GM23338 (cell line): ENCODE measurements around the gene WDR35. TPM values are rescaled to one million over a fixed set of nuclear protein-coding genes. Genes with fewer than 3 reads are reported as not detected.

Experiments
- ATAC-seq: fragments of 200-7000 bp; cut with Tn5 transposase; 3 replicates; pipeline ENCODE4 v1.9.1; 2020
- DNase-seq: peaks from one replicate; pipeline ENCODE4 v3.0.0-alpha.2; 2015; ENCODE audit warnings: low spot score
- H2AFZ ChIP-seq: fragments of 200-600 bp; sonication (generic); 2 replicates; pipeline ENCODE4 v1.8.0; 2016; ENCODE audit warnings: antibody characterized with exemption, mild to moderate bottlenecking, moderate library complexity
- H3F3A ChIP-seq: fragments of 200-600 bp; sonication (generic); replicated peaks from 2 replicates; pipeline ENCODE4 v1.8.0; 2017; ENCODE audit warnings: antibody characterized with exemption, mixed run types, low read depth
- H3K27ac ChIP-seq: fragments of 200-600 bp; sonication (generic); 2 replicates; pipeline ENCODE4 v1.6.1; 2016; ENCODE audit warnings: low read depth
- H3K27me3 ChIP-seq: fragments of 200-600 bp; sonication (generic); 2 replicates; pipeline ENCODE4 v1.8.0; 2016; ENCODE audit warnings: mild to moderate bottlenecking, mixed run types, moderate library complexity; ENCODE audit not compliant: insufficient read depth
- H3K36me3 ChIP-seq: fragments of 200-600 bp; sonication (generic); 2 replicates; pipeline ENCODE4 v1.8.0; 2016; ENCODE audit warnings: mild to moderate bottlenecking; ENCODE audit not compliant: insufficient read depth
- H3K4me1 ChIP-seq: fragments of 200-600 bp; sonication (generic); 2 replicates; pipeline ENCODE4 v1.8.0; 2016; ENCODE audit warnings: mild to moderate bottlenecking, moderate library complexity; ENCODE audit not compliant: insufficient read depth
- H3K4me2 ChIP-seq: fragments of 200-600 bp; sonication (generic); 2 replicates; pipeline ENCODE4 v1.7.1; 2017; ENCODE audit warnings: mixed run types
- H3K4me3 ChIP-seq: fragments of 200-600 bp; sonication (generic); 2 replicates; pipeline ENCODE4 v1.6.1; 2016; ENCODE audit warnings: mixed run types
- H3K79me2 ChIP-seq: fragments of 200-600 bp; sonication (generic); replicated peaks from 2 replicates; pipeline ENCODE4 v1.8.0; 2017; ENCODE audit warnings: mild to moderate bottlenecking; ENCODE audit not compliant: insufficient read depth
- H3K9me2 ChIP-seq: fragments of 200-600 bp; sonication (generic); 2 replicates; pipeline ENCODE4 v1.8.0; 2017; ENCODE audit not compliant: insufficient read depth
- H4K20me1 ChIP-seq: fragments of 200-600 bp; sonication (generic); replicated peaks from 2 replicates; pipeline ENCODE4 v1.8.0; 2017; ENCODE audit warnings: mild to moderate bottlenecking; ENCODE audit not compliant: insufficient read depth
- H3K27ac Mint-ChIP-seq: 2 replicates; pipeline ENCODE4 v1.8.0; 2020; ENCODE audit warnings: inconsistent platforms, mild to moderate bottlenecking, moderate library complexity, mixed read lengths
- H3K27me3 Mint-ChIP-seq: 3 replicates; pipeline ENCODE4 v1.8.0; 2022; ENCODE audit warnings: low read depth, mild to moderate bottlenecking, moderate library complexity, mixed read lengths, inconsistent platforms; ENCODE audit not compliant: insufficient read depth, poor library complexity
- H3K36me3 Mint-ChIP-seq: 3 replicates; pipeline ENCODE4 v1.8.0; 2021; ENCODE audit warnings: low read depth, mild to moderate bottlenecking, inconsistent platforms, moderate library complexity, mixed read lengths
- H3K4me1 Mint-ChIP-seq: 3 replicates; pipeline ENCODE4 v1.8.0; 2020; ENCODE audit warnings: mild to moderate bottlenecking, inconsistent platforms, mixed read lengths
- H3K4me3 Mint-ChIP-seq: 3 replicates; pipeline ENCODE4 v1.8.0; 2021; ENCODE audit warnings: moderate library complexity, mild to moderate bottlenecking, inconsistent platforms, mixed read lengths
- H3K9me3 Mint-ChIP-seq: 3 replicates; pipeline ENCODE4 v1.8.0; 2020; ENCODE audit warnings: moderate library complexity, mild to moderate bottlenecking, inconsistent platforms, mixed read lengths
- CREB1 ChIP-seq: fragments of 250-450 bp; sonication (Bioruptor Pico); IDR thresholded peaks from 2 replicates; pipeline ENCODE4 v1.5.0; 2020; ENCODE audit warnings: low read depth, mild to moderate bottlenecking, moderate library complexity
- CTCF ChIP-seq, 2 experiments: fragments of 200-600 bp in 1 of 2; sonication (generic) in 1 of 2; conservative IDR thresholded peaks; 2 replicates each; pipeline versions ENCODE4 v1.5.1 to v1.6.1; 2016 to 2017; ENCODE audit warnings: antibody characterized with exemption in 2 of 2, low read depth in 2 of 2, mild to moderate bottlenecking in 2 of 2, moderate library complexity in 1 of 2
- ETS1 ChIP-seq: IDR thresholded peaks from 2 replicates; pipeline ENCODE4 v1.6.1; 2016; ENCODE audit warnings: antibody characterized with exemption
- EZH2 ChIP-seq: fragments of 200-600 bp; sonication (generic); IDR thresholded peaks from one replicate; pipeline ENCODE4 v1.8.0; 2017; ENCODE audit warnings: antibody characterized with exemption, mild to moderate bottlenecking, low read depth; ENCODE audit not compliant: unreplicated experiment
- JUNB ChIP-seq: IDR thresholded peaks from one replicate; pipeline ENCODE4 v1.6.1; 2016; ENCODE audit warnings: antibody characterized with exemption; ENCODE audit not compliant: unreplicated experiment
- NANOG ChIP-seq: IDR thresholded peaks from 2 replicates; pipeline ENCODE4 v1.6.1; 2016; ENCODE audit warnings: antibody characterized with exemption, borderline replicate concordance
- POLR2AphosphoS5 ChIP-seq: IDR thresholded peaks from 2 replicates; pipeline ENCODE4 v1.6.1; 2016; ENCODE audit warnings: antibody characterized with exemption, low read depth
- STAT1 ChIP-seq: IDR thresholded peaks from one replicate; pipeline ENCODE4 v1.6.1; 2016; ENCODE audit warnings: antibody characterized with exemption; ENCODE audit not compliant: unreplicated experiment
- ZNF114 ChIP-seq: fragments of 250-450 bp; sonication (Bioruptor Pico); IDR thresholded peaks from 2 replicates; pipeline ENCODE4 v1.5.0; 2020; ENCODE audit warnings: mild to moderate bottlenecking, moderate library complexity
- polyA plus RNA-seq: library from polyadenylated mRNA; unstranded; fragments of >200 nt; fragmentation: Nextera tagmentation; extraction: Ambion mirVana; gene quantifications from 2 replicates; pipeline ENCODE4 v1.2.1, GENCODE V29; 2016
- total RNA-seq: library from RNA; depleted of rRNA; stranded (reverse); fragments of >200 nt; shearing (Covaris generic); gene quantifications from 2 replicates; pipeline ENCODE4 v1.2.3, GENCODE V29; 2014
- TF ChIP-seq, protein P1 (sequence below): fragments of 250-450 bp; sonication (Bioruptor Pico); IDR thresholded peaks from 2 replicates; pipeline ENCODE4 v1.5.0; 2020; ENCODE audit warnings: mild to moderate bottlenecking, moderate library complexity

The WDR35 gene
- total and polyA plus RNA-seq, 2 experiments from 2014 or later, result 5.3 to 20.0 TPM

- peaks cover 21% of the 10 kb centered on the region for H3K36me3 Mint-ChIP-seq
- H3K9me3 Mint-ChIP-seq, result no peaks in the 10 kb centered on the region
- TF ChIP-seq CTCF (conservative IDR thresholded peaks at IDR 0.05; ENCODE audit: low read depth in 2 of 2) (no peak), NANOG (no peak)
- no peak for DNase-seq
- H3K27me3 ChIP-seq, result no peaks in the 10 kb centered on the region
- peaks cover 7% of the 10 kb centered on the region for H3K27me3 Mint-ChIP-seq
- H3K4me2 ChIP-seq, result peak overlapping the region; percentile 83
- 0 out of 2 replicates have a peak, but pooled peaks cover 4% of the 10 kb centered on the region for H3K36me3 ChIP-seq
- H3K79me2 ChIP-seq, result peaks cover 49% of the 10 kb centered on the region
- H3K9me2 ChIP-seq, result no peaks in the 10 kb centered on the region
- peak overlapping the region; percentile 88 for H3K4me3 ChIP-seq
- H3K4me1 Mint-ChIP-seq, result peaks cover 22% of the 10 kb centered on the region
- H2AFZ ChIP-seq, result no peak overlapping the region
- no peaks in the 10 kb centered on the region for H4K20me1 ChIP-seq
- H3K27ac ChIP-seq, result no peak overlapping the region
- peak overlapping the region; percentile 94 for H3K4me3 Mint-ChIP-seq
- H3F3A ChIP-seq, result peaks cover 7% of the 10 kb centered on the region
- peaks cover 18% of the 10 kb centered on the region for H3K4me1 ChIP-seq
- no peak for ATAC-seq
- no peak overlapping the region for H3K27ac Mint-ChIP-seq
Measured at GRCh38 chr2:19988600-19988999, 1.3 kb downstream of the WDR35 start.

DNA sequence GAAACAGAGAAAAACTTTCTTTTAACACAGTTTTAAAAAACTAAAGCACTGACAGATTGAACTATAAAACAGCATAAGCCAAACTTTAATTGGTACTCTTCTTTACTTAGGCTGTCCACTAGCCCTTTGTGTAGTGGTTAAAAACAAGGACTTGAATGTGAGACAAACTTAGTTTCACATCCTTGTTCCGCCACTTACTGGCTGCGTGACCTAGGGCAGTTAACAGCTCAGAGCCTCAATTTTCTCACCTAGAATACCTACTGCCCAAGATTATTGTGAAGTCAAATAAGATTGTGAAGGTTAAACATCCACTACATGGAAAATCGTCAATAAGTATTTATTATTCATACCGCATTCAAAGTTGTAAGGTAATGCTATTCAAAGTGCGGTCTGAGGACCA is 2.0 kb downstream of the WDR35 start:
- Mint-ChIP-seq H3K36me3 (peaks cover 21% of the 10 kb centered on the region), H3K27ac (no peak overlapping the region), H3K9me3 (no peaks in the 10 kb centered on the region), H3K4me1 (peaks cover 22% of the 10 kb centered on the region), H3K27me3 (peaks cover 7% of the 10 kb centered on the region), H3K4me3 (peak overlapping the region; percentile 94)
- H4K20me1 ChIP-seq, result no peaks in the 10 kb centered on the region
- H3K4me3 ChIP-seq, result peak overlapping the region; percentile 88
- no peak for ATAC-seq
- no peak overlapping the region for H2AFZ ChIP-seq
- peaks cover 55% of the 10 kb centered on the region for H3K79me2 ChIP-seq
- H3K4me2 ChIP-seq, result peak overlapping the region; percentile 83
- TF ChIP-seq CTCF (conservative IDR thresholded peaks at IDR 0.05; ENCODE audit: low read depth in 2 of 2) (no peak), NANOG (no peak), STAT1 (no peak), JUNB (no peak), EZH2 (no peak), CREB1 (no peak), ETS1 (no peak), ZNF114 (CRISPR knock-in tag) (no peak), POLR2AphosphoS5 (no peak)
- TF ChIP-seq, protein P1, sequence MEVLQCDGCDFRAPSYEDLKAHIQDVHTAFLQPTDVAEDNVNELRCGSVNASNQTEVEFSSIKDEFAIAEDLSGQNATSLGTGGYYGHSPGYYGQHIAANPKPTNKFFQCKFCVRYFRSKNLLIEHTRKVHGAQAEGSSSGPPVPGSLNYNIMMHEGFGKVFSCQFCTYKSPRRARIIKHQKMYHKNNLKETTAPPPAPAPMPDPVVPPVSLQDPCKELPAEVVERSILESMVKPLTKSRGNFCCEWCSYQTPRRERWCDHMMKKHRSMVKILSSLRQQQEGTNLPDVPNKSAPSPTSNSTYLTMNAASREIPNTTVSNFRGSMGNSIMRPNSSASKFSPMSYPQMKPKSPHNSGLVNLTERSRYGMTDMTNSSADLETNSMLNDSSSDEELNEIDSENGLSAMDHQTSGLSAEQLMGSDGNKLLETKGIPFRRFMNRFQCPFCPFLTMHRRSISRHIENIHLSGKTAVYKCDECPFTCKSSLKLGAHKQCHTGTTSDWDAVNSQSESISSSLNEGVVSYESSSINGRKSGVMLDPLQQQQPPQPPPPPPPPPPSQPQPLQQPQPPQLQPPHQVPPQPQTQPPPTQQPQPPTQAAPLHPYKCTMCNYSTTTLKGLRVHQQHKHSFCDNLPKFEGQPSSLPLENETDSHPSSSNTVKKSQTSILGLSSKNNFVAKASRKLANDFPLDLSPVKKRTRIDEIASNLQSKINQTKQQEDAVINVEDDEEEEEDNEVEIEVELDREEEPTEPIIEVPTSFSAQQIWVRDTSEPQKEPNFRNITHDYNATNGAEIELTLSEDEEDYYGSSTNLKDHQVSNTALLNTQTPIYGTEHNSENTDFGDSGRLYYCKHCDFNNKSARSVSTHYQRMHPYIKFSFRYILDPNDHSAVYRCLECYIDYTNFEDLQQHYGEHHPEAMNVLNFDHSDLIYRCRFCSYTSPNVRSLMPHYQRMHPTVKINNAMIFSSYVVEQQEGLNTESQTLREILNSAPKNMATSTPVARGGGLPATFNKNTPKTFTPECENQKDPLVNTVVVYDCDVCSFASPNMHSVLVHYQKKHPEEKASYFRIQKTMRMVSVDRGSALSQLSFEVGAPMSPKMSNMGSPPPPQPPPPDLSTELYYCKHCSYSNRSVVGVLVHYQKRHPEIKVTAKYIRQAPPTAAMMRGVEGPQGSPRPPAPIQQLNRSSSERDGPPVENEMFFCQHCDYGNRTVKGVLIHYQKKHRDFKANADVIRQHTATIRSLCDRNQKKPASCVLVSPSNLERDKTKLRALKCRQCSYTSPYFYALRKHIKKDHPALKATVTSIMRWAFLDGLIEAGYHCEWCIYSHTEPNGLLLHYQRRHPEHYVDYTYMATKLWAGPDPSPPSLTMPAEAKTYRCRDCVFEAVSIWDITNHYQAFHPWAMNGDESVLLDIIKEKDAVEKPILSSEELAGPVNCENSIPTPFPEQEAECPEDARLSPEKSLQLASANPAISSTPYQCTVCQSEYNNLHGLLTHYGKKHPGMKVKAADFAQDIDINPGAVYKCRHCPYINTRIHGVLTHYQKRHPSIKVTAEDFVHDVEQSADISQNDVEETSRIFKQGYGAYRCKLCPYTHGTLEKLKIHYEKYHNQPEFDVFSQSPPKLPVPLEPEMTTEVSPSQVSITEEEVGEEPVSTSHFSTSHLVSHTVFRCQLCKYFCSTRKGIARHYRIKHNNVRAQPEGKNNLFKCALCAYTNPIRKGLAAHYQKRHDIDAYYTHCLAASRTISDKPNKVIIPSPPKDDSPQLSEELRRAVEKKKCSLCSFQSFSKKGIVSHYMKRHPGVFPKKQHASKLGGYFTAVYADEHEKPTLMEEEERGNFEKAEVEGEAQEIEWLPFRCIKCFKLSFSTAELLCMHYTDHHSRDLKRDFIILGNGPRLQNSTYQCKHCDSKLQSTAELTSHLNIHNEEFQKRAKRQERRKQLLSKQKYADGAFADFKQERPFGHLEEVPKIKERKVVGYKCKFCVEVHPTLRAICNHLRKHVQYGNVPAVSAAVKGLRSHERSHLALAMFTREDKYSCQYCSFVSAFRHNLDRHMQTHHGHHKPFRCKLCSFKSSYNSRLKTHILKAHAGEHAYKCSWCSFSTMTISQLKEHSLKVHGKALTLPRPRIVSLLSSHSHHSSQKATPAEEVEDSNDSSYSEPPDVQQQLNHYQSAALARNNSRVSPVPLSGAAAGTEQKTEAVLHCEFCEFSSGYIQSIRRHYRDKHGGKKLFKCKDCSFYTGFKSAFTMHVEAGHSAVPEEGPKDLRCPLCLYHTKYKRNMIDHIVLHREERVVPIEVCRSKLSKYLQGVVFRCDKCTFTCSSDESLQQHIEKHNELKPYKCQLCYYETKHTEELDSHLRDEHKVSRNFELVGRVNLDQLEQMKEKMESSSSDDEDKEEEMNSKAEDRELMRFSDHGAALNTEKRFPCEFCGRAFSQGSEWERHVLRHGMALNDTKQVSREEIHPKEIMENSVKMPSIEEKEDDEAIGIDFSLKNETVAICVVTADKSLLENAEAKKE (CRISPR knock-in tag), result no peak
- peaks cover 7% of the 10 kb centered on the region for H3F3A ChIP-seq
- no peak for DNase-seq
- H3K27ac ChIP-seq, result no peak overlapping the region
- H3K27me3 ChIP-seq, result no peaks in the 10 kb centered on the region
- H3K9me2 ChIP-seq, result no peaks in the 10 kb centered on the region
- H3K4me1 ChIP-seq, result peaks cover 18% of the 10 kb centered on the region
- 0 out of 2 replicates have a peak, but pooled peaks cover 4% of the 10 kb centered on the region for H3K36me3 ChIP-seq
